ENCODE results near the gene NFAM1.

Gene NFAM1

DNA sequence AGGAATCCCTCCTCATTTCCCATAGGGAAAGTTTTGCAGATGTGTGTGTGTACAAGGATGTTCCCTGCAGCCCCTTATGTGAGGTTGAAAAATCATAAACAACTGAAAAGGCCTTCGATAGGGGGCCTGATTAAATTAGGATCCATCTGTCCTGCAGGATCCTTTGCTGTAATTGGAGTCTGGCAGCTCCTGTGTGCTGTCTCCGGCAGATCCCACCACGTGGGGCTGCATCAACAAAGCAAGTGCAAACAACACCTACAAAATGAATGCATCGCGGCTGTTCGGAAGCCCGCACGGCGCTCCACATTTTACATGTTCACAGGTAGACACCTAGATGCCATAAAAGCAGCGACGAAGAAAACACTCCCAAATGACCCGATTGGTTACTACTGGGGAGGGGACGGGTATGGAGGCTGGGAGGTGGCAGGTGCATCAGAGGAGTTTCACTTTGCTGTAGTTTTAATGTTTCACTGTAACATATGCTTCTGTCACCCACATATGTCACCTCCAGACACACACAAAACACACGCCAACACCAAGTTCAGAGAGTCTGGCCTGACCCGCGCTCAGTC, 52.2 kb downstream of the NFAM1 start:
- TF ChIP-seq, protein P1, sequence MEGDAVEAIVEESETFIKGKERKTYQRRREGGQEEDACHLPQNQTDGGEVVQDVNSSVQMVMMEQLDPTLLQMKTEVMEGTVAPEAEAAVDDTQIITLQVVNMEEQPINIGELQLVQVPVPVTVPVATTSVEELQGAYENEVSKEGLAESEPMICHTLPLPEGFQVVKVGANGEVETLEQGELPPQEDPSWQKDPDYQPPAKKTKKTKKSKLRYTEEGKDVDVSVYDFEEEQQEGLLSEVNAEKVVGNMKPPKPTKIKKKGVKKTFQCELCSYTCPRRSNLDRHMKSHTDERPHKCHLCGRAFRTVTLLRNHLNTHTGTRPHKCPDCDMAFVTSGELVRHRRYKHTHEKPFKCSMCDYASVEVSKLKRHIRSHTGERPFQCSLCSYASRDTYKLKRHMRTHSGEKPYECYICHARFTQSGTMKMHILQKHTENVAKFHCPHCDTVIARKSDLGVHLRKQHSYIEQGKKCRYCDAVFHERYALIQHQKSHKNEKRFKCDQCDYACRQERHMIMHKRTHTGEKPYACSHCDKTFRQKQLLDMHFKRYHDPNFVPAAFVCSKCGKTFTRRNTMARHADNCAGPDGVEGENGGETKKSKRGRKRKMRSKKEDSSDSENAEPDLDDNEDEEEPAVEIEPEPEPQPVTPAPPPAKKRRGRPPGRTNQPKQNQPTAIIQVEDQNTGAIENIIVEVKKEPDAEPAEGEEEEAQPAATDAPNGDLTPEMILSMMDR (IDR thresholded peaks at IDR 0.05; ENCODE audit: low read depth, low read length, missing control alignments), result no peak
- in situ Hi-C loops (cut with HindIII; ENCODE audit: low sequenced_read_pairs), result no loop called here
- DNase-seq (ENCODE audit: low read depth), result no peak

DNA sequence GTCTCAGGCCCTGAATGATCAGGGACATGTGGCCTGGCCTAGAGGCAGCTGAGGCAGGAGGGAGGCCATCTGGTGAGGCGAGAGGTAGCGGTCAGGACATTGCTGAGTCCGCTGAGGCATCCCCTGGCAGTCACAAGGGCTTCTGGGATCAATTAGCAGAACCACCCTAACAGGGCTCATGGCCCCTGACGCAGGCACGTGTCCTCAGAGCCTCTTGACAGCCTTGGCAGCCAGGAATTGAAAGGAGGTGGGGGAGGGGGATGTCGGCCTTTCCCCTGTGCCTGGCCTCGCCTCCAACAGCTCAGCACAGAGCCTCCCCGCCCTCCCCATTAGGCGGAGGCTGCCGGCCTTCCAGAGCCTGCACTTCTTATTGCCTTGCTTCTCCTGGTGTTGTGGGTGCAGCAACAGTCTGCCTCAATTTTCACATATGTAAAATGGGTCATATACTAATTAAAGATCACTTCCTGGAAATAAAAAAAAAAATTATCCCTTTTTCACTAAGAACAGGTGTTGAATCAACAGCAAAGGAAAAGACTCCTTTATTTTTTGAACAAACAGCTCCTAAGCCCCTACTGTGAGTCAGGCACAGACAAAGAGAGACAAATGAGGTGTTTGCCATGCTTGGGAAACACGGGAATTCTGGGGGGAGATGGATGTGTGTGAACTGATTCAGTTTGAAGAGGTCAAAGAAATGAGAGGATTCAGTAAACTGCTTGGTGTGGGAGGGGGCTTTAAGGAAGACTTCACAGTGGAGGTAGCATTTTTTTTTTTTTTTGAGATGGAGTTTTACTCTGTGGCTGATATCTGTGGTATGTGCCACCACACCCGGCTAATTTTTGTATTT, 55.3 kb downstream of the NFAM1 start:
- TF ChIP-seq, protein P1 (IDR thresholded peaks at IDR 0.05; ENCODE audit: low read depth, low read length, missing control alignments), result no peak
- DNase-seq (ENCODE audit: low read depth), result no peak
- in situ Hi-C loops (cut with HindIII; ENCODE audit: low sequenced_read_pairs), result no loop called here
- no peak overlapping the region for H3K4me3 ChIP-seq (ENCODE audit: low read depth, low read length)

More for the DNA sequence above, 52.2 kb downstream of the NFAM1 start:
- no peak overlapping the region for H3K4me3 ChIP-seq (ENCODE audit: low read depth, low read length)

DNA sequence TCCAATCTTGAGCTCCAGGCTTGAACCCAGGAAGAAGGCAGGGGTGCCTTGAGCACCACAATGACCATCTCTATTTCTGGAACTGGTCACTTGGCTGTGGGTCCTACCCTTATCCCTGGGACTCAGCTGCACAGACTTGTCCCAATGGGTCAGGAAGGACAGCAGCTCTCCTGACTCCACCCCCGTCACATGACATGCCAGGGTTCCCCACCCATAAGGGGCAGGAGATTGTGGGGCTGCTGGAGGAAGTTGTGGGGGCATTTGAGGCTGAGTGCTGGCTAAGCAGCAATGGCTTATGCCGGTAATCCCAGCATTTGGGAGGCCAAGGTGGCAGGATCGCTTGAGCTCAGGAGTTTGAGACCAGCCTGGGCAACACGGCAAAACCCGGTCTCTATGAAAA, 56.2 kb downstream of the NFAM1 start:
- TF ChIP-seq, protein P1 (IDR thresholded peaks at IDR 0.05; ENCODE audit: low read depth, low read length, missing control alignments), result no peak
- H3K4me3 ChIP-seq (ENCODE audit: low read depth, low read length), result no peak overlapping the region
- DNase-seq (ENCODE audit: low read depth), result no peak
- in situ Hi-C loops (cut with HindIII; ENCODE audit: low sequenced_read_pairs), result no loop called here

DNA sequence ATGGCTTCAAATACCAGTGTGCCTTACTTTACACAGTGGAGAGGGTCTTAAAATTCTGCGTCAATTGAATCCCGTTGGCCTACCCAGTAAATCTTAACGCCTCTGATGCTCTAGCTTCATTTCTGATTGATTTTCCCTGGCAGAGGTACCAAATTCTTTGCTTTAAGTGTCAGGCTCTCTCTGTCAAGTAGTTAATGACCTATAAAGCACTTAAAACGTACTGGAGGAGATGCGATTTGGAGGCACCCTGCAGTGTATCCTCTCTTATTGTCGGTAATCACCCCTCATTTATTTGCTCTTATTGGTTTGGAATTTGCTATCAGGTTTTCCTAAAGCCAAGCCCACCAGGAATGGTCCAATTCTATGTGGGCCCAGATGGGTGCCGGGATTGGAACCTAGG, 59.2 kb downstream of the NFAM1 start:
- TF ChIP-seq, protein P1 (IDR thresholded peaks at IDR 0.05; ENCODE audit: low read depth, low read length, missing control alignments), result no peak
- DNase-seq (ENCODE audit: low read depth), result no peak
- in situ Hi-C loops (cut with HindIII; ENCODE audit: low sequenced_read_pairs), result loop anchor here (5.0 kb wide), 2 partner anchors 36 to 69 kb away; no protein-coding TSS in a partner anchor
- H3K4me3 ChIP-seq (ENCODE audit: low read depth, low read length), result no peak overlapping the region

DNA sequence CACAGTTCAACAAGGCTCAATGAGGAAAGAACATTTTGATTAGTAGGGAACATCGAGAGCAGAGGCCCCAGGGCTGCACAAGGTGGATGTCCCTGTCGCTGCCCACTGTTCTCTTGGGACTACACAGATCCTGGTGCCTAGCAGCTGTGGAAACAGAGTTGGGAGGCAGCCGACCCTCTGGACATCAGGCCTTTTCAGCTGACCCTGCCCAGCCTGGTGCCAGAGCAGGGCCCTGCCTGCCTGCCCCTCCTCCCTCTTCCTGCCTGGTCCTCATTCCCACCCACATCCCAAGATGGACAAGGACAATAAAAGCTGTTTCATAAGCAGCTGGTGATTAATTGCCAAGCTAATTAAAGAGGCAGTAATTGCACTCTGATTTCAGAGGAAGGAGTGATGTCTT, 60.7 kb downstream of the NFAM1 start:
- in situ Hi-C loops (cut with HindIII; ENCODE audit: low sequenced_read_pairs), result loop anchor here (5.0 kb wide), 2 partner anchors 34 to 71 kb away; no protein-coding TSS in a partner anchor
- TF ChIP-seq, protein P1 (IDR thresholded peaks at IDR 0.05; ENCODE audit: low read depth, low read length, missing control alignments), result no peak
- no peak for DNase-seq (ENCODE audit: low read depth)
- H3K4me3 ChIP-seq (ENCODE audit: low read depth, low read length), result no peak overlapping the region

DNA sequence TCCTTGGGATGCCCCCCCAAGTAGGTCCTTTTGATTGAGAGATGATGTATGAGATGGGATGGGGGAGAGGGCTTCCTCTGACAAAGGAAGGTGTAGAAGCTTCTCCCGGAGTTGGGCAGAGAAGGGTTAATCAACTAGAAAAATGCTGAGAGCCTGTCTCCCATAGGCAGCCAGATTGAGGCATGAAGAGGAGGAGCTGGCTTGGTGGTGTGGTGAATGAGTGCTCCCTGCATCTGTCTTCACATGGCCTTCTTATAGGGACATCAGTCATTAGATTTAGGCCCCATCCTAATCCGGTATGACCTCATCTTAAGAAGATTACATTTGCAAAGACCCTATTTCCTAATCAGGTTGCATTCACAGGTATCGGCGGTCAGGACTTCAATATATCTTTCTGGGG, 61.1 kb downstream of the NFAM1 start:
- no peak overlapping the region for H3K4me3 ChIP-seq (ENCODE audit: low read depth, low read length)
- no peak for DNase-seq (ENCODE audit: low read depth)
- TF ChIP-seq, protein P1 (IDR thresholded peaks at IDR 0.05; ENCODE audit: low read depth, low read length, missing control alignments), result no peak
- in situ Hi-C loops (cut with HindIII; ENCODE audit: low sequenced_read_pairs), result loop anchor here (5.0 kb wide), 2 partner anchors 34 to 71 kb away; no protein-coding TSS in a partner anchor

Measured in astrocyte of the cerebellum (primary cell).